Bronchial epithelial cell (primary cell): ENCODE results near the gene BAG2. TPM values are rescaled to one million over a fixed set of nuclear protein-coding genes. Genes with fewer than 3 reads are reported as not detected.

Experiments
- DNase-seq: peaks from one replicate; pipeline ENCODE4 v3.0.0-alpha.2; 2010; ENCODE audit warnings: low read depth
- FAIRE-seq: peaks from 2 replicates; lab custom pipeline; 2011; peaks lifted over from hg19 to GRCh38; lab: Jason Lieb, UNC
- H3K27me3 ChIP-seq: 2 replicates; pipeline ENCODE4 v1.5.1; 2011; ENCODE audit warnings: low read length; ENCODE audit not compliant: control insufficient read depth, insufficient read depth
- H3K36me3 ChIP-seq: 2 replicates; pipeline ENCODE4 v1.5.1; 2011; ENCODE audit warnings: low read length; ENCODE audit not compliant: control insufficient read depth, insufficient read depth
- H3K4me3 ChIP-seq: 2 replicates; pipeline ENCODE4 v1.5.1; 2011; ENCODE audit warnings: mild to moderate bottlenecking, low read depth, low read length, control low read depth
- CTCF ChIP-seq: IDR thresholded peaks from 2 replicates; pipeline ENCODE4 v1.5.1; 2011; ENCODE audit warnings: mild to moderate bottlenecking, moderate library complexity, low read length, control low read depth, inconsistent platforms; ENCODE audit not compliant: insufficient read depth, severe bottlenecking
- total RNA-seq: library from RNA; depleted of rRNA; stranded (reverse); fragments of >200 nt; gene quantifications from 2 replicates; pipeline ENCODE4 v1.2.1, GENCODE V29; 2014

Gene BAG2
- total RNA-seq, 1 donor from 2014 or later, result 2.1 TPM

GRCh38 chr6:57205550-57206328 is 33.6 kb downstream of the BAG2 start:
- DNase-seq (no peak), FAIRE-seq (no peak)
- H3K27me3 ChIP-seq, result no peaks in the 10 kb centered on the region
- peaks cover 1% of the 10 kb centered on the region for H3K36me3 ChIP-seq
- no peak for TF ChIP-seq CTCF
- no peak overlapping the region for H3K4me3 ChIP-seq

GRCh38 chr6:57207141-57207540 is 35.0 kb downstream of the BAG2 start:
- no peaks in the 10 kb centered on the region for H3K27me3 ChIP-seq
- FAIRE-seq, result no peak
- no peak overlapping the region for H3K4me3 ChIP-seq
- DNase-seq, result peak; percentile 55
- peaks cover 1% of the 10 kb centered on the region for H3K36me3 ChIP-seq
- no peak for TF ChIP-seq CTCF

- TF ChIP-seq CTCF, result no peak
- Histone ChIP-seq H3K4me3 (no peak overlapping the region), H3K36me3 (peaks cover 1% of the 10 kb centered on the region), H3K27me3 (no peaks in the 10 kb centered on the region)
- DNase-seq, result no peak
- no peak for FAIRE-seq
Observed at GRCh38 chr6:57207872-57208271, 35.7 kb downstream of the BAG2 start.

GRCh38 chr6:57209030-57209429 is 36.9 kb downstream of the BAG2 start:
- peaks cover 1% of the 10 kb centered on the region for H3K36me3 ChIP-seq
- no peak overlapping the region for H3K4me3 ChIP-seq
- FAIRE-seq, result no peak

GRCh38 chr6:57210060-57210459 is 37.9 kb downstream of the BAG2 start:
- no peak for FAIRE-seq

More at GRCh38 chr6:57209030-57209429, 36.9 kb downstream of the BAG2 start:
- H3K27me3 ChIP-seq, result no peaks in the 10 kb centered on the region
- DNase-seq, result no peak
- no peak for TF ChIP-seq CTCF

More at GRCh38 chr6:57210060-57210459, 37.9 kb downstream of the BAG2 start:
- no peak overlapping the region for H3K4me3 ChIP-seq
- TF ChIP-seq CTCF, result no peak
- H3K36me3 ChIP-seq, result peaks cover 1% of the 10 kb centered on the region
- no peaks in the 10 kb centered on the region for H3K27me3 ChIP-seq
- no peak for DNase-seq
